NCI-H187 treated with DMSO at 0.1 percent for 48 hours (cell line): ENCODE results near the gene BCR.
"Not testable (repeated sequence)": the region's sequence is repeated elsewhere in the genome, so short reads cannot be mapped to it uniquely, and the experiment has no call there.

ENCODE experiments used
- DNase-seq: peaks from one replicate; lab custom pipeline; 2025; lab: John Stamatoyannopoulos, UW

The BCR gene

DNA sequence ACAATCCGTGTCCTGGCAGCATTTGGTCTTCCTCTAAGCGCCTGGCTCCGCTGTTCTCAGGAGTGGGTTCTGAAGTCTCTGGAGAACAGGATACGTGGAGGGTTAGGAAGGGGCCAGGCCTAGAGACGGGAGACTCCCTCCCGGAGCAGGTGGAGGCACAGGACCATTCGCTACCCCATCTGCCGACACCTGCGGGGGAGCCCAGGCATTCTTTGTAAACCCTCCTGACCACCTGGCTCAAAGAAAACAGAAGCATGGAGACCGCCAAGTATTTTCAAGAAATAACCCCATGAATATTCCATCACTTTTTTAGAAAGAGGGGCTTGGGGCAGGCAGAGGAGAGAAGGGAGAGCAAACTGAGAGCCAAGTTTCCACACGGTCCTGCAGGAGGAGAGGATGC lies 136.3 kb downstream of the BCR start:
- not testable (repeated sequence) for DNase-seq

DNA sequence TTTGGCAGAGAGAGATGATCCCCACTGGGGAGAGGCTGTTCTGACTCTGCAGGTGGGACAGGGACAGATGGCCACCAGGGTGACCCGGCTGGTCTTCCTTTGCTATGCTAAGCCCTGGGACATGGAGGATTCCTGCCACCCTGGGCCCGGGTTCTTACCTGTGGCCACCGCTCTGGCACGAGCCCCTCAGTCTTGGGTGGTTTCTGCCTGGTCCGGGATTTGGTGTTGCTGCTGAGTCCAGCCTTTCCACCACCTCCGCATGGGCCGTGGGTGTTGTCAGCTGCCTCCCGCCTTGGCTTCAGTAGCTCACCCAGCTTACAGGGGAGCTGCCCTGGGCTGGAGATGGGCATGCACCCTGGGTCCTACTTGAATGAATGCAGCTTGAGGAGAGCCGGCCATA lies 138.0 kb downstream of the BCR start:
- DNase-seq = not testable (repeated sequence)

DNA sequence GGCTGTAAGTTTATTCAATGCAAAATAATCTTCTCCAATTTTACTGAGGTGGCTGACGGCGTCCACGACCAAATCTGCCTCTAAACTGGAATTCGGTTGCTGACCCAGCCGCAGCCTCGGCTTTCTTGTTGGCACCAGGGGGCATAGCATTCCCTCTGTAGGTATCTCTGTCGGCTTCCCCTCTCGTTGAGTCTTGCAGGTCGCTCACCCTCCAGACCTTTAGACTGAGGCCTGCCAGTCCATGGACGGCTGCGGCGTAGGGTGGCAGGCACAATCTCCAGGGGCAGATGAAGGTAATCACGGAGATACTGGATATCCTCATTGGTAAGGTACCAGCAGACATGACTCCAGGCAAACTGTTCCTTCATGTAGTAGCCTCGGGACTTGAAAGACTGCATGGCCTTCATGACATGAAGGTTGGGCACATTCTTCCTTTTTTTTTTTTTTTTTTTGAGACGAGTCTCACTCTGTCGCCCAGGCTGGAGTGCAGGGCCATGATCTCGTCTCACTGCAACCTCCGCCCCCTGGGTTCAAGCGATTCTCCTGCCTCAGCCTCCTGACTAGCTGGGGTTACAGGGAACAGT lies 142.3 kb downstream of the BCR start:
- DNase-seq = not testable (repeated sequence)

DNA sequence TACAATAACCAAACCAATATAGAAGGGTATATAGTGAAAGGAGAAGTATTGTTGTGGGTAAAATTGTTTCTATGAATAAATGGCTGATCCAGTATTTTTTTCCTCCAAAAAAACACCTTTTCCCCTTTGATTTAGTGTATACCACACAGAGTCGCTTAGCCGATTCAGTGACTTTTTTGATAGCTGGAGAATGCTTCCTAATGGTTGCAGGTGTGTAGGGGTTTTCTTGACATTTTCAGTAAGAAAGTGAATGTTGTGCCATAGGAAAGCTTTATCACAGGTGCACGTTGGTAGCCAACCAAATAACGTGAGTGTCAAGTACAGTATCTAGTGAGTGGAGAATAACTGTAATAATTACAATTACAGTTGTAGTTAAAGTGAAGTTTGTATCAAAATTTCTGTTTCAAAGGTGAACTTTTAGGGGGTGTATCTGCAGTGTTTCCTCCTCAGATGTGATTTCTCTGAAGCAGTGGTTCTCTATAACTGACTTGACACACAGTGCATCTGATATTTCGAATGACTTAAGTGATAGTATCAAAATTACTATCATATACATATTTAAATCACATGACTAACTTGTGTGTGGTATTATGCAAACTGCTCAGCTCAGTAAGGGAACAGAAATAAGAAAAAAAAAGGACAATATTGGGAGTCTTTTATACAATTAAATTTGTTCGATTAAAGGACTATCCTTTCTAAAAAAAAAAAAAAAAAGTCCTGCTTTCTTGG lies 143.8 kb downstream of the BCR start:
- not testable (repeated sequence) for DNase-seq

DNA sequence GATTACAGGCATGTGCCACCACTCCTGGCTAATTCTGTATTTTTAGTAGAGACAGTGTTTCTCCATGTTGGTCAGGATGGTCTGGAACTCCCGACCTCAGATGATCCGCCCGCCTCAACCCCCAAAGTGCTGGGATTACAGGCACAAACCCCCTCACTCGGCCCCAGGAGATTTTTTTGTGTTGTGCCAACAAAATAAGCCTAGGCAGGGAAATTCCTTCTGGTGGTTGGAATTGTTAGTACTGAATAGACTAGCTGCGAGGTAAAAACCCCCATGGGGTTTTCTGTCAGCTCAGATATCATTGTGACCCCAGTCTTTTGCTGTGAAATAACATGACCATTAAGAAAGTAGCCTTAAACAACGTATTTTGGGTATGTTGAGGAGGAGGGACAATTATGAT lies 144.9 kb downstream of the BCR start:
- no peak for DNase-seq

DNA sequence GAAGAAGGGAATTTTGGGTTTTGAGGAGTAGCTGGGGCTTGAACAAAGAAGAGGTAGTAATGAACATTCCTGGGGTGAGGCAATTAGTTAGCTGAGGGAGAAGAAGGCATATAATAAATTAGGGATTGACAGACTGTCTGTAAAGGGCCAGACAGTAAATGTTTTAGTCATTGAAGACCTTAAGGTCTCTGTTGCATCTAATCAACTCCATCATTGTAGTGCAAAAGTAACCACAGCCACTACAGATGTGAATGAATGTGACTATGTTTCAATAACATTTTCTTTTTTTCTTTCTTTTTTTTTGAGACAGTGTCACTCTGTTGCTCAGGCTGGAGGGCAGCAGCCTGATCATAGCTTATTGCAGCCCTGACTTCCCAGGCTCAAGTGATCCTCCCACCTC lies 153.5 kb downstream of the BCR start:
- DNase-seq = not testable (repeated sequence)

DNA sequence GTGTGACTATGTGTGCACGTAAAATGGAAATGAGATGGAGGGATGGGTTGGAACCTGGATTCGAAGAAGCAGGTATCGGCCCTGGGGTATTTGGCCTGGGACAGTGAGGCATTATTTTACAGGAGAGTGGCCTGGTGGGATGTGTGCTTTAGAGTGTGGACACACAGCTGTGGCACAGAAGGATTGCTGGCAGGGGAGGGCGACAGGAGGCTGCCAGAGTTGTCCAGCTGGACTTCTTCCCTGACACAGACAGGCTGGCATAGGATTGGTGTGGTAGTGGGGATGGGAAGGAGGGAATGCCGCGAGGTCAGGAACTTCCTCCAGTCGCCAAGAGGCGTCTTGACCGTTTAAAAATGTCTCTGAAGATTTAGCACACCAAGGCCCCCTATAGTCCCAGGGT lies 157.4 kb downstream of the BCR start:
- DNase-seq = not testable (repeated sequence)

DNA sequence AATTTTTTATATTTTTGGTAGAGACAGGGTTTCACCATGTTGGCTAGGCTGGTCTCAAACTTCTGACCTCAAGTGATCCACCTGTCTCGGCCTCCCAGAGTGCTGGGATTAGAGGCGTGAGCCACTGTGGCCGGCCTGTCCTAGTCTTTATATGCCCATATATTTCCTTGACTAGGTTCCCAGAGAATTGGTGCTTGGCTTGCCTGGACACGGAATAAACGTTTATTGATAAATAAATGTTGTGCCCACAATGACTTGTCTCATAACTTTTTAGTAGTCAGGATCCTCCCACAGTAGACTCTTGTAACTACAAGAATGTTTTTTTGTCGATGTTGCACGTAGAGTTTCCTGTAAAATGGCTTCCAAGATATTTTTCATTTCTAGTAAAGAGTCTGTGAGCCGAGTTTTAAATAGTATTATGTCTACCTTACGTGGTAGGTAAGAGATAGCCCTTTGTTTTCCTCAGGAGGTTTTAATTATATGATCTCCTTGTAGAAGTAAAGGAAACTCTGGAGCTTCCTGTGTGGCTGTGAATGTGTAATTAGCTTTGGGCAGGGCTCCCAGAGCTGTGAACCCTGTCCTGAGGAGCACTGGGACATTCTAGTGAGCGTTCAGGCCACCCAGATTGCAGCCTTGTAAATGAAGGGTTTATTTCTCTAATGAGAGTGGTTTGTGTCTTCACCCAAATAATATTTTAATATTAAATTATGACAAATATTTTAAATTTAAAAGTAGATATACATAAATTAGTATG lies 161.8 kb downstream of the BCR start:
- not testable (repeated sequence) for DNase-seq

DNA sequence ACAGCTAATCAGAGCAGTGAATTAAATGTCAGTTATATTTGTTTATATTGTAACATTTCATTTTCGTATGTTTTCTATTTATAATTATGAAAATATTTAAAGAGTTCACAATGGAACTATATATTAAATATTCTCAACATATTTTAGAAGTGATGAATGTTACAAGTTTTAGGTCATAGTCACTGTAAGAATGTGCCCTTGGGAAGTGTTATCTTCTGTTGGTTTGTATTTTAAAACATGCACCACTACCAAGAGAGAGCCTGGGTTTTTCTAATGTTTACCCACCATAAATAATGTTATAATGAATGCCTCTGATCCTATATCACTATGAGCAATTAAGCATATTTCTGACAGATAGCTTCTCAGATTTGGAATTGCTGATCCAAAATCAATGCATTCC lies 171.0 kb downstream of the BCR start:
- DNase-seq = no peak

DNA sequence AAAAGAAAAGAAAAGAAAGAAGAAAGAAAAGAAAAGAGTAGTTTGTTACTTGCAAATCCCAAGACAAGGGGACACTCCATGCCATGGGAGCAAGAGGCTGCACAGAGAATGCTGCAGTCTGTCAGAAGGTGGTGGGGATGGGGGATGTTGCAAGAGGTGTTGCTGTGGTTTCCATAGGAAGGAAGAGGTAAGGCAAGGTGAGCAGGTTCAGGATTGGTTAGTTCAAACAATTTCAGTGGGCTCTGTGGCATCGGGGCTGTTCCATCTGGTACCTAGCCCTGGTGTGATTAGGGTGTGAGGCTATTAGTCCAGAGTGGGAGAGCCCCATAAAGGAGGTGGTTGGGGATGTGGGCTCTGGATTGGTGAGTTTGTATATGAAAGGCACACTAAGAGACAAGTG lies 172.7 kb downstream of the BCR start:
- DNase-seq = no peak

DNA sequence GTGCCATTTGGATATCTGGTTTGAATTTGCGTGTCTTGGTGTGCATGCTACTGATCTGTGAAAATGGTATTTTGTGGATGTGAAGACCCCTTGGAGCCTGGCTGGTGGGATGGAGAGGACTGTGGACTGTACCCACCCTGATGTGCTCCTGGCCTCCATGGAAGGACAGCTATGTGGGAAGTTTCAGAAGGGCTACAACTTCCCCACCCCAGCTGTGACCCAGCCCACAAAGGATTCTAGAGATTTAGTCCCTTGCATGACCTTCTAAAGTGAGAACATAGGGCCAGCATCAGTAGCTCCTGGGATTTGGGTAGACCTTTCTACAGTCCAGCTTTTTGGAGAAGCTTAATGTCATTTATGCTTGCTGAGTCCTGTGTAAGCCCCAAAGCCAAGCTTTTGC lies 173.4 kb downstream of the BCR start:
- no peak for DNase-seq

DNA sequence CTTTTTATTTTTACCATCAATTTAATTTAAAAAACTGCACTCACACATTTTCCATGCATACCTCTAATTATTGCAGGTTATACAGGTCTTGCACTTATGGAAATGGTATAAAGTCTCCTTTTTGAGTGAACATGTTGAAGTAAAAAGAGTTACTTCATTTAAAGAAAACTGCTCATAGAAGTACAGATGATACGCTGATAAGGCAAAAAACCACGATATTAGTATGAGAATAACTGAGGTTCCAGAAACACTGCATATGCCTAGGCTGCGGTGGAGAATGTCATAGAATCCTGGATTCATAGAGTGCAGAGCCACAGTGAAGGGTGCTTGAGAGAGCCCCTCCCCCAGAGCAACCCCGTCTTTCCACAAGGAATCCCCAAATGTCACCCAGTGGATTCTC lies 175.8 kb downstream of the BCR start:
- no peak for DNase-seq

DNA sequence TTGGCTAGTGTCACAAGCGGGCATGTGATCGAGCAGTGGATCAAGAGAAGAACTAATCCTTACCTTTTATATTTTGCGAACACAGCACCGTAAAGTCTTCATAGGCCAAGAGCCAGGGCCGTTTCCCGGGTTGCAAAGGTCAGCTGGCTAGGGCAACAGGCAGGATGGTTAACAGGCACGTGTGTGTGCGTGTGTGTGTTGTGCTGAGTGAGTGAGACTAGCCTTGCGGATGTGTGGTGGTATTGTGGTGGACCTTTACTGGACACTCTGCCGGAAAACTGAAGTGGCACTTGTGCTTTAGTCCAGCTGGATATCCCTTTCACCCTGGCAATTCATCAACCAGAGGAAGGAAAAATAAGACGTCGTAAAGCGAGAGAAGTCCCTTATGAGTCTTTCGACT lies 176.7 kb downstream of the BCR start:
- DNase-seq = no peak

DNA sequence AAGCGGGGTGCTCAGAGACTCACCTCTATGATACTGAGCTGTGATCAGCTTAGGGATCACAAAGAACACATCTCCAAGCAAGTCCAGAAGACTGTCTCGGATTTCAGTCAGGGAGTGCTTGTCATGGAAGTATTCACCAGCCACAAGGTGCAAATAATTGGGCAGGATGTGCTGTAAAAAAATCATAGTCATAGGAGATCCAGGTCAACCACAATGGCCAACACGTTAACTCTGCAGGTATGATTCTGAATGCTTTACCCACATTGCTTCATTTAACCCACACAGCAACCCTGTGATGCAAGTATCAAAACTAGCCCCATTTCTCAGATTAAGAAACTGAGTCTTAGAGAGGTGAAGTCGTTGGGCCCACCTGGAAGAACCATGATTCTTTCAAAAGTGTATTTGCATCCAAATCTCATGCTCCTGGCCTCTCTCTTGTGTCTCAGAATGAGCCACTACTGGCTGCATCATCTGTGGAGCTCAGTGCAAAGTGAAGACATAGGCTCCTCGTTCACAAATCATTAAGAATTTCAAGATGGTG lies 179.3 kb downstream of the BCR start:
- no peak for DNase-seq

DNA sequence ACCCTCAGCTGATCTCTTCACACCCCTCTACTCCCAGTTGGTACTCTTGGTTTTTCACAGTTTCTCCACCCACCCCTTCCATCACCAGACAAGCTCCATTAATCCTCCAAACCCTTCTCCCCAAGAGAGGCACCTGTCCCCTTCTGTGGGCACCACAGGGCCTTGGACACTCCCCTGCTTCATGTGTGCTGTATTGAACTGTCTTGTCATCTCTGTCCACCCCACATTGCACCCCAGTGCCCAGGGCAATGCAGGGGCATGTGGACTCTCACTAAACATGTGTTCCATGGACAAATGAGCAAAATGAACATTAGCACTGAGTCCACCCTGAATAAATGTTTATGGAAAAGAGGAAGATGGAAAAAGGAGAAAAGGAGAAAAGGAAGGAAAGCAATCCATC lies 181.4 kb downstream of the BCR start:
- no peak for DNase-seq

DNA sequence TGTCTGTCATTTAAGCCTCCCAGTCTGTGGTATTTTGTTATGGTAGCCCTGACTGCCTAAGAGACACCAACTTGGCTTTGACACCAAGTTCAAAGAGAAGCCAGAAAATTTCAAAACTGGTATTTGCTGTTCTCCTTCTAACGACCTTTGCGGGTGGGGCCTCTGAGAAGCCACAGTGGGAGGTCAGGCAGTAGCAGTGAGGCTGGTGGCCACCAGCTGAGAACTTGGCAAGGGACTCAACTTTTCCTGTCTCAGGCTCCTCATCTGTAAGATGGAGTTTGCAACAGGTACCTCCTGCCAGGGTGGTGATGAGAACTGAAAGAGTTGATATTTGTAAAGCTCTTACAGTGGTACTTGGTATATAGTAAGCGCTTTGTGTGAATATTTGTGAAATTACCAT lies 183.4 kb downstream of the BCR start:
- no peak for DNase-seq

DNA sequence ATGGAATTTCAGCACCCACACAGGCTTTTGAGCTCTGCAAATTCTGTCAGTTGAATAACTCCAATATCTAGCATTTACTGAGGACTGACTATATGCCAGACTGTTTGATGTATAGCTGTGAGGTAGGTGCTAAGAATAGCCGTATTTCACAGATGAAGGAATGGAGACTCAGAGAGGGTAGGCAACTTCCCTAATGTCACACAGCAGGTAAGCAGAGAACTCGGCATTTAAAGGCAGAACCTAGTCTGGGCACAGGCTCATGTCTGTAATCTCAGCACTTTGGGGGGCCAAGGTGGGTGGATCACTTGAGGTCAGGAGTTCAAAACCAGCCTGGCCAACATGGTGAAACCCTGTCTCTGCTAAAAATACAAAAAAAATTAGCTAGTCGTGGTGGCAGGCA lies 184.1 kb downstream of the BCR start:
- DNase-seq = no peak

DNA sequence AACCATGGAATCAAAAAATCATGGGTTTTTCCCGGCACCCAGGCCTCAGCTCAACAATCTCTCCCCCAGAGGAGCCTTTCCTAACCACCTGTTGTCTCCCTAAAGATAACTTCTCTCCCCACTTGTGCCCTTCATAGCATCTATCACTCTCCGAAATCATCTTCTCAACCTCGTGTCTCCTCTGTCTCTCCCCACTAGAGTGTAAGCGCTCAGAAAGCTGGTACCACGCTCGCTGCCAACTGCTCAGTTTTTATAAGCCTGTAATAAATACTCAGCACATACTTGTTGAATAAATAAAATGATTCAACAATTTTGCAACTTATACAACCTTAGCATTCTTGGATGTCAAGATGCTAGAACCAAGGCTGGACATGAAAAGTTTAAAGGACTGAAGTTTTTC lies 185.2 kb downstream of the BCR start:
- no peak for DNase-seq

DNA sequence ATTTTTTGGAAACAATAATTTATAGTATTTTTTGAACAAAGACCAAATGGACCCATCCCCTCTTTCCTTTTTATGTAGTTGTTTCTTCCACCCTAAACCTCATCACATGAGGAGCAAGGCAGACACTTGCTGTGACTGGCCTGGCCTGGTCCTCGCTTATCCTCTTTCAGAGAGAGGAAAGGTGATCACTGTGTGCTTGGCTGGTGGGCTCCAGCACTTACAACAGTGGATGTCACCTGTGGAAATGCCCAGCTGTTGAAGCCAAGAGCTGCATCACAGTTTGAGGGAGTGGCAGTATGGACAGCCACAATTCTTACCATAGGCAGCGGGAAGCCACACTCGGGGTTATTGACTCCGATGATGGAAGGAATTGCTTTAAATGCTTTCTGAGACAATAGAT lies 185.7 kb downstream of the BCR start:
- no peak for DNase-seq

DNA sequence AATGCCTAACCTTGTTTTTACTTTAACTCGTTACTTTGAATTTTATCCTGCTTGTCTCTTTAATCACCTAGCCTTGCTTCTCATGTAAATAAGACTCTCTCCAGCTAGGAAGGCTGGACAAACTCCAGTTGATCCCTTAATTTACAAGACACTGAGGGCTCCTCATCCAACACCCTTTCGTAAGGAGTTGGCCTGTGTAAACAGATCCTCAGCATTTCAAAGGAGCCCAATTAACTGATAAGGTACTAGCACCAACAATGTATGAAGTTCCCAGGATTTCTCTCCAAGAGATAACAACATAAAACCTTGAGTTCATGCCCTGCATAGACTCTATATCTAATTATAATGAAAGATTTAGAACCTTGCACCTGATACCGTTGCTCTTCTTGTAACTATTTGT lies 186.9 kb downstream of the BCR start:
- not testable (repeated sequence) for DNase-seq
